ENCODE results near the gene RPRD1B.

- TF ChIP-seq, protein P1, sequence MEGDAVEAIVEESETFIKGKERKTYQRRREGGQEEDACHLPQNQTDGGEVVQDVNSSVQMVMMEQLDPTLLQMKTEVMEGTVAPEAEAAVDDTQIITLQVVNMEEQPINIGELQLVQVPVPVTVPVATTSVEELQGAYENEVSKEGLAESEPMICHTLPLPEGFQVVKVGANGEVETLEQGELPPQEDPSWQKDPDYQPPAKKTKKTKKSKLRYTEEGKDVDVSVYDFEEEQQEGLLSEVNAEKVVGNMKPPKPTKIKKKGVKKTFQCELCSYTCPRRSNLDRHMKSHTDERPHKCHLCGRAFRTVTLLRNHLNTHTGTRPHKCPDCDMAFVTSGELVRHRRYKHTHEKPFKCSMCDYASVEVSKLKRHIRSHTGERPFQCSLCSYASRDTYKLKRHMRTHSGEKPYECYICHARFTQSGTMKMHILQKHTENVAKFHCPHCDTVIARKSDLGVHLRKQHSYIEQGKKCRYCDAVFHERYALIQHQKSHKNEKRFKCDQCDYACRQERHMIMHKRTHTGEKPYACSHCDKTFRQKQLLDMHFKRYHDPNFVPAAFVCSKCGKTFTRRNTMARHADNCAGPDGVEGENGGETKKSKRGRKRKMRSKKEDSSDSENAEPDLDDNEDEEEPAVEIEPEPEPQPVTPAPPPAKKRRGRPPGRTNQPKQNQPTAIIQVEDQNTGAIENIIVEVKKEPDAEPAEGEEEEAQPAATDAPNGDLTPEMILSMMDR (conservative IDR thresholded peaks at IDR 0.05; ENCODE audit: low read length): no peak
- TF ChIP-seq EZH2phosphoT487 (IDR thresholded peaks at IDR 0.05; ENCODE audit: borderline replicate concordance): no peak
Observed at GRCh38 chr20:38031957-38032356, 1.6 kb upstream of the RPRD1B start.
